Body of pancreas (tissue), 4 donors: ENCODE data around the gene PTPRF.

Source experiments
- POLR2A ChIP-seq, 3 donors: fragments of 450-650 bp; IDR thresholded peaks; one replicate each; pipeline ENCODE4 v1.6.1; 2016; ENCODE audit warnings: antibody characterized with exemption in 3 of 3, mild to moderate bottlenecking in 2 of 3
- TF ChIP-seq, protein P1 (sequence below), 7 experiments: fragments of 450-650 bp in 4 of 7; fragments of 200-600 bp in 3 of 7; sonication (generic) in 3 of 7; IDR thresholded peaks; one replicate each; pipeline ENCODE4 v1.5.1; 2016 to 2019; ENCODE audit warnings: antibody characterized with exemption in 7 of 7

DNA sequence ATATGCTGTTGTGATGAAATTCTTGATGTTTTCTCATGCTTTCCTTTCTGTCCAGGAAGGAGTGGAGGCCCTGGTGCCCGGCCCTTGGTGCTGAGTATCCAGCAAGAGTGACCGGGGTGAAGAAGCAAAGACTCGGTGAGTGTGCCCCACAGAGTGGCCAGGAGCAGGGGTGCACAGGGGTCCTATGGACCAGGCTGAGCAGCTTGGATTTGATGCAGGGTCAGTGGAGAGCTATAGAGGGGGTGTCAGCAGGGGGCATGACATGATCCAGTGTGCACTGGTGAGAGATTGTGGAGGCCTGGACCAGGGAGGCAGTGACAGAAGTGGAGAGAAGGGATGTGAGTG is 7.4 kb downstream of the PTPRF start:
- TF ChIP-seq, protein P1, sequence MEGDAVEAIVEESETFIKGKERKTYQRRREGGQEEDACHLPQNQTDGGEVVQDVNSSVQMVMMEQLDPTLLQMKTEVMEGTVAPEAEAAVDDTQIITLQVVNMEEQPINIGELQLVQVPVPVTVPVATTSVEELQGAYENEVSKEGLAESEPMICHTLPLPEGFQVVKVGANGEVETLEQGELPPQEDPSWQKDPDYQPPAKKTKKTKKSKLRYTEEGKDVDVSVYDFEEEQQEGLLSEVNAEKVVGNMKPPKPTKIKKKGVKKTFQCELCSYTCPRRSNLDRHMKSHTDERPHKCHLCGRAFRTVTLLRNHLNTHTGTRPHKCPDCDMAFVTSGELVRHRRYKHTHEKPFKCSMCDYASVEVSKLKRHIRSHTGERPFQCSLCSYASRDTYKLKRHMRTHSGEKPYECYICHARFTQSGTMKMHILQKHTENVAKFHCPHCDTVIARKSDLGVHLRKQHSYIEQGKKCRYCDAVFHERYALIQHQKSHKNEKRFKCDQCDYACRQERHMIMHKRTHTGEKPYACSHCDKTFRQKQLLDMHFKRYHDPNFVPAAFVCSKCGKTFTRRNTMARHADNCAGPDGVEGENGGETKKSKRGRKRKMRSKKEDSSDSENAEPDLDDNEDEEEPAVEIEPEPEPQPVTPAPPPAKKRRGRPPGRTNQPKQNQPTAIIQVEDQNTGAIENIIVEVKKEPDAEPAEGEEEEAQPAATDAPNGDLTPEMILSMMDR (IDR thresholded peaks at IDR 0.05): no peak
- no peak for TF ChIP-seq POLR2A (IDR thresholded peaks at IDR 0.05)
